GM23338 (cell line): ENCODE results near the gene HSDL1. TPM values are rescaled to one million over a fixed set of nuclear protein-coding genes. Genes with fewer than 3 reads are reported as not detected.

ENCODE experiments used
- ATAC-seq: fragments of 200-7000 bp; cut with Tn5 transposase; 3 replicates; pipeline ENCODE4 v1.9.1; 2020
- DNase-seq: peaks from one replicate; pipeline ENCODE4 v3.0.0-alpha.2; 2015; ENCODE audit warnings: low spot score
- H2AFZ ChIP-seq: fragments of 200-600 bp; sonication (generic); 2 replicates; pipeline ENCODE4 v1.8.0; 2016; ENCODE audit warnings: antibody characterized with exemption, mild to moderate bottlenecking, moderate library complexity
- H3F3A ChIP-seq: fragments of 200-600 bp; sonication (generic); replicated peaks from 2 replicates; pipeline ENCODE4 v1.8.0; 2017; ENCODE audit warnings: antibody characterized with exemption, mixed run types, low read depth
- H3K27ac ChIP-seq: fragments of 200-600 bp; sonication (generic); 2 replicates; pipeline ENCODE4 v1.6.1; 2016; ENCODE audit warnings: low read depth
- H3K27me3 ChIP-seq: fragments of 200-600 bp; sonication (generic); 2 replicates; pipeline ENCODE4 v1.8.0; 2016; ENCODE audit warnings: mild to moderate bottlenecking, mixed run types, moderate library complexity; ENCODE audit not compliant: insufficient read depth
- H3K36me3 ChIP-seq: fragments of 200-600 bp; sonication (generic); 2 replicates; pipeline ENCODE4 v1.8.0; 2016; ENCODE audit warnings: mild to moderate bottlenecking; ENCODE audit not compliant: insufficient read depth
- H3K4me1 ChIP-seq: fragments of 200-600 bp; sonication (generic); 2 replicates; pipeline ENCODE4 v1.8.0; 2016; ENCODE audit warnings: mild to moderate bottlenecking, moderate library complexity; ENCODE audit not compliant: insufficient read depth
- H3K4me2 ChIP-seq: fragments of 200-600 bp; sonication (generic); 2 replicates; pipeline ENCODE4 v1.7.1; 2017; ENCODE audit warnings: mixed run types
- H3K4me3 ChIP-seq: fragments of 200-600 bp; sonication (generic); 2 replicates; pipeline ENCODE4 v1.6.1; 2016; ENCODE audit warnings: mixed run types
- H3K79me2 ChIP-seq: fragments of 200-600 bp; sonication (generic); replicated peaks from 2 replicates; pipeline ENCODE4 v1.8.0; 2017; ENCODE audit warnings: mild to moderate bottlenecking; ENCODE audit not compliant: insufficient read depth
- H3K9me2 ChIP-seq: fragments of 200-600 bp; sonication (generic); 2 replicates; pipeline ENCODE4 v1.8.0; 2017; ENCODE audit not compliant: insufficient read depth
- H4K20me1 ChIP-seq: fragments of 200-600 bp; sonication (generic); replicated peaks from 2 replicates; pipeline ENCODE4 v1.8.0; 2017; ENCODE audit warnings: mild to moderate bottlenecking; ENCODE audit not compliant: insufficient read depth
- H3K27ac Mint-ChIP-seq: 2 replicates; pipeline ENCODE4 v1.8.0; 2020; ENCODE audit warnings: inconsistent platforms, mild to moderate bottlenecking, moderate library complexity, mixed read lengths
- H3K27me3 Mint-ChIP-seq: 3 replicates; pipeline ENCODE4 v1.8.0; 2022; ENCODE audit warnings: low read depth, mild to moderate bottlenecking, moderate library complexity, mixed read lengths, inconsistent platforms; ENCODE audit not compliant: insufficient read depth, poor library complexity
- H3K36me3 Mint-ChIP-seq: 3 replicates; pipeline ENCODE4 v1.8.0; 2021; ENCODE audit warnings: low read depth, mild to moderate bottlenecking, inconsistent platforms, moderate library complexity, mixed read lengths
- H3K4me1 Mint-ChIP-seq: 3 replicates; pipeline ENCODE4 v1.8.0; 2020; ENCODE audit warnings: mild to moderate bottlenecking, inconsistent platforms, mixed read lengths
- H3K4me3 Mint-ChIP-seq: 3 replicates; pipeline ENCODE4 v1.8.0; 2021; ENCODE audit warnings: moderate library complexity, mild to moderate bottlenecking, inconsistent platforms, mixed read lengths
- H3K9me3 Mint-ChIP-seq: 3 replicates; pipeline ENCODE4 v1.8.0; 2020; ENCODE audit warnings: moderate library complexity, mild to moderate bottlenecking, inconsistent platforms, mixed read lengths
- CREB1 ChIP-seq: fragments of 250-450 bp; sonication (Bioruptor Pico); IDR thresholded peaks from 2 replicates; pipeline ENCODE4 v1.5.0; 2020; ENCODE audit warnings: low read depth, mild to moderate bottlenecking, moderate library complexity
- CTCF ChIP-seq, 2 experiments: fragments of 200-600 bp in 1 of 2; sonication (generic) in 1 of 2; conservative IDR thresholded peaks; 2 replicates each; pipeline versions ENCODE4 v1.5.1 to v1.6.1; 2016 to 2017; ENCODE audit warnings: antibody characterized with exemption in 2 of 2, low read depth in 2 of 2, mild to moderate bottlenecking in 2 of 2, moderate library complexity in 1 of 2
- NANOG ChIP-seq: IDR thresholded peaks from 2 replicates; pipeline ENCODE4 v1.6.1; 2016; ENCODE audit warnings: antibody characterized with exemption, borderline replicate concordance
- ZNF114 ChIP-seq: fragments of 250-450 bp; sonication (Bioruptor Pico); IDR thresholded peaks from 2 replicates; pipeline ENCODE4 v1.5.0; 2020; ENCODE audit warnings: mild to moderate bottlenecking, moderate library complexity
- ZNF462 ChIP-seq: fragments of 250-450 bp; sonication (Bioruptor Pico); IDR thresholded peaks from 2 replicates; pipeline ENCODE4 v1.5.0; 2020; ENCODE audit warnings: mild to moderate bottlenecking, moderate library complexity
- polyA plus RNA-seq: library from polyadenylated mRNA; unstranded; fragments of >200 nt; fragmentation: Nextera tagmentation; extraction: Ambion mirVana; gene quantifications from 2 replicates; pipeline ENCODE4 v1.2.1, GENCODE V29; 2016
- total RNA-seq: library from RNA; depleted of rRNA; stranded (reverse); fragments of >200 nt; shearing (Covaris generic); gene quantifications from 2 replicates; pipeline ENCODE4 v1.2.3, GENCODE V29; 2014

The HSDL1 gene
- total and polyA plus RNA-seq, 2 experiments from 2014 or later, result 16.6 to 46.1 TPM

GRCh38 chr16:84084570-84085270, 60.3 kb downstream of the HSDL1 start:
- Histone ChIP-seq H3K4me3 (no peak overlapping the region), H3K79me2 (no peaks in the 10 kb centered on the region), H3K4me1 (no peaks in the 10 kb centered on the region), H2AFZ (no peak overlapping the region), H3K27ac (no peak overlapping the region), H3K4me2 (no peak overlapping the region), H3F3A (no peaks in the 10 kb centered on the region), H4K20me1 (peaks cover 9% of the 10 kb centered on the region), H3K27me3 (no peaks in the 10 kb centered on the region), H3K9me2 (no peaks in the 10 kb centered on the region), H3K36me3 (peaks cover 25% of the 10 kb centered on the region)
- Mint-ChIP-seq H3K36me3 (peaks cover 55% of the 10 kb centered on the region), H3K27ac (no peak overlapping the region), H3K9me3 (no peaks in the 10 kb centered on the region), H3K4me3 (no peak overlapping the region), H3K27me3 (peaks cover 1% of the 10 kb centered on the region), H3K4me1 (no peaks in the 10 kb centered on the region)
- TF ChIP-seq CREB1 (CRISPR knock-in tag) (no peak), CTCF (conservative IDR thresholded peaks at IDR 0.05; ENCODE audit: low read depth in 2 of 2) (peak; percentile 82 to 93)
- peak; percentile 99 for ATAC-seq
- peak; percentile 95 for DNase-seq

GRCh38 chr16:84082835-84083569, 62.0 kb downstream of the HSDL1 start:
- Histone ChIP-seq H2AFZ (no peak overlapping the region), H3K4me3 (no peak overlapping the region), H3K9me2 (no peaks in the 10 kb centered on the region), H3K27me3 (no peaks in the 10 kb centered on the region), H3K27ac (no peak overlapping the region), H3K36me3 (peaks cover 22% of the 10 kb centered on the region), H4K20me1 (peaks cover 9% of the 10 kb centered on the region), H3K4me2 (no peak overlapping the region), H3F3A (no peaks in the 10 kb centered on the region), H3K4me1 (no peaks in the 10 kb centered on the region), H3K79me2 (no peaks in the 10 kb centered on the region)
- DNase-seq, result no peak
- Mint-ChIP-seq H3K36me3 (peaks cover 43% of the 10 kb centered on the region), H3K4me1 (no peaks in the 10 kb centered on the region), H3K9me3 (no peaks in the 10 kb centered on the region), H3K4me3 (no peak overlapping the region), H3K27me3 (peaks cover 1% of the 10 kb centered on the region), H3K27ac (no peak overlapping the region)
- TF ChIP-seq NANOG (no peak), ZNF462 (CRISPR knock-in tag) (no peak), ZNF114 (no peak)
- no peak for ATAC-seq
